Natural killer cell (primary cell): ENCODE data around the gene DIP2C. TPM values are rescaled to one million over a fixed set of nuclear protein-coding genes. Genes with fewer than 3 reads are reported as not detected.

ENCODE experiments used
- ATAC-seq, 3 donors: fragments of 150-1000 bp in 2 of 3; fragments of 200-7000 bp in 1 of 3; cut with Tn5 transposase; 1 replicate in 1 of 3; 2 replicates in 2 of 3; pipeline ENCODE4 v1.10.0; 2021; ENCODE audit warnings: mild to moderate bottlenecking in 2 of 3, moderate library complexity in 2 of 3
- DNase-seq, 2 donors: peaks; one replicate each; pipeline versions ENCODE4 v3.0.0 to v3.0.0-alpha.2; 2013 to 2021; ENCODE audit warnings: mixed read lengths in 1 of 2
- H3K27ac ChIP-seq: one replicate; pipeline ENCODE4 v1.5.1; 2013; ENCODE audit warnings: mild to moderate bottlenecking, low read length
- H3K27me3 ChIP-seq: one replicate; pipeline ENCODE4 v1.6.1; 2013; ENCODE audit warnings: low read length; ENCODE audit not compliant: control insufficient read depth, insufficient read depth
- H3K36me3 ChIP-seq: one replicate; pipeline ENCODE4 v1.6.1; 2013; ENCODE audit warnings: low read length; ENCODE audit not compliant: control insufficient read depth, insufficient read depth
- H3K4me1 ChIP-seq: one replicate; pipeline ENCODE4 v1.6.1; 2013; ENCODE audit warnings: low read length; ENCODE audit not compliant: control insufficient read depth, insufficient read depth
- H3K4me3 ChIP-seq: one replicate; pipeline ENCODE4 v1.5.1; 2013; ENCODE audit warnings: low read length
- H3K9me3 ChIP-seq: one replicate; pipeline ENCODE4 v1.6.1; 2013; ENCODE audit warnings: low read length; ENCODE audit not compliant: control insufficient read depth, insufficient read depth
- H3K27ac Mint-ChIP-seq, 2 donors: one replicate each; pipeline ENCODE4 v1.8.0; 2022; ENCODE audit warnings: mild to moderate bottlenecking in 2 of 2, mixed read lengths in 2 of 2, moderate library complexity in 1 of 2
- H3K27me3 Mint-ChIP-seq, 2 donors: one replicate each; pipeline ENCODE4 v1.8.0; 2022; ENCODE audit warnings: low read depth in 2 of 2, mixed read lengths in 2 of 2
- H3K36me3 Mint-ChIP-seq: one replicate; pipeline ENCODE4 v1.8.0; 2022; ENCODE audit warnings: mixed read lengths
- H3K4me1 Mint-ChIP-seq, 2 donors: one replicate each; pipeline ENCODE4 v1.8.0; 2022; ENCODE audit warnings: mixed read lengths in 2 of 2
- H3K4me3 Mint-ChIP-seq: one replicate; pipeline ENCODE4 v1.8.0; 2022; ENCODE audit warnings: mild to moderate bottlenecking, moderate library complexity, mixed read lengths
- H3K9me3 Mint-ChIP-seq, 2 donors: one replicate each; pipeline ENCODE4 v1.8.0; 2022; ENCODE audit warnings: mixed read lengths in 2 of 2
- CTCF ChIP-seq: fragments of 200-600 bp; IDR thresholded peaks from one replicate; pipeline ENCODE4 v1.8.0; 2022; ENCODE audit warnings: antibody characterized with exemption
- WGBS: methylation state at CpG from one replicate; pipeline ENCODE4 v1.1.7; 2013; ENCODE audit warnings: missing lambda C conversion rate; ENCODE audit not compliant: insufficient coverage; 5-methylcytosine and 5-hydroxymethylcytosine counted together
- intact Hi-C: fragments of 100-400 bp; cut with micrococcal nuclease; formaldehyde crosslinking; loops from one replicate; pipeline ENCODE4 v1.14.2; 2022
- total RNA-seq, 4 donors: library from RNA; stranded (reverse); fragments of 120-200 nt in 1 of 4; gene quantifications; one replicate each; pipeline versions ENCODE4 v1.2.3 to v1.2.4, GENCODE V29; 2013 to 2022

The DIP2C gene
- total RNA-seq, 3 donors from 2014 or later (not counting 1 experiment from before 2014, with no cell fraction given) = 1.5 to 5.8 (median 3.8) TPM

- H3K4me1 ChIP-seq = no peaks in the 10 kb centered on the region
- H3K9me3 Mint-ChIP-seq = no peaks in the 10 kb centered on the region
- H3K36me3 ChIP-seq = no peaks in the 10 kb centered on the region
- H3K9me3 ChIP-seq = no peaks in the 10 kb centered on the region
- H3K27ac Mint-ChIP-seq = no peak overlapping the region
- H3K4me3 ChIP-seq = no peak overlapping the region
- TF ChIP-seq CTCF = no peak
- H3K4me3 Mint-ChIP-seq = no peak overlapping the region
- H3K36me3 Mint-ChIP-seq = no peaks in the 10 kb centered on the region
- DNase-seq = no peak
- 93% methylated on average over 1 of the region's 1 CpG for WGBS
- H3K27ac ChIP-seq = no peak overlapping the region
- H3K4me1 Mint-ChIP-seq = no peaks in the 10 kb centered on the region
- H3K27me3 Mint-ChIP-seq = peaks cover 10 to 23% of the 10 kb centered on the region in 2 donors
- no peak for ATAC-seq
- intact Hi-C loops = no loop called here
- no peaks in the 10 kb centered on the region for H3K27me3 ChIP-seq
These were observed 162.1 kb downstream of the DIP2C start for GRCh38 chr10:527416-527815.

GRCh38 chr10:526651-527312 lies 162.7 kb downstream of the DIP2C start:
- Histone ChIP-seq H3K27ac (no peak overlapping the region), H3K27me3 (no peaks in the 10 kb centered on the region), H3K4me3 (no peak overlapping the region), H3K4me1 (no peaks in the 10 kb centered on the region), H3K36me3 (no peaks in the 10 kb centered on the region), H3K9me3 (no peaks in the 10 kb centered on the region)
- TF ChIP-seq CTCF = no peak
- Mint-ChIP-seq H3K4me3 (no peak overlapping the region), H3K9me3 (no peaks in the 10 kb centered on the region), H3K27me3 (peaks cover 10 to 26% of the 10 kb centered on the region in 2 donors), H3K27ac (no peak overlapping the region), H3K36me3 (no peaks in the 10 kb centered on the region), H3K4me1 (no peaks in the 10 kb centered on the region)
- intact Hi-C loops = no loop called here
- no peak for ATAC-seq
- DNase-seq = no peak
- WGBS = 89% methylated on average over 21 of the region's 21 CpGs

GRCh38 chr10:525565-526315 lies 163.7 kb downstream of the DIP2C start:
- no peak for DNase-seq
- no peaks in the 10 kb centered on the region for H3K36me3 Mint-ChIP-seq
- no peak for TF ChIP-seq CTCF
- Histone ChIP-seq H3K27me3 (no peaks in the 10 kb centered on the region), H3K27ac (no peak overlapping the region), H3K36me3 (no peaks in the 10 kb centered on the region), H3K4me3 (no peak overlapping the region), H3K4me1 (no peaks in the 10 kb centered on the region), H3K9me3 (no peaks in the 10 kb centered on the region)
- no peaks in the 10 kb centered on the region for H3K9me3 Mint-ChIP-seq
- ATAC-seq = no peak
- intact Hi-C loops = no loop called here
- H3K4me3 Mint-ChIP-seq = no peak overlapping the region
- no peaks in the 10 kb centered on the region for H3K4me1 Mint-ChIP-seq
- peaks cover 13 to 28% of the 10 kb centered on the region in 2 donors for H3K27me3 Mint-ChIP-seq
- H3K27ac Mint-ChIP-seq = no peak overlapping the region
- 87% methylated on average over 17 of the region's 17 CpGs for WGBS
